Body of pancreas (tissue), 4 donors: Measurements from ENCODE around the gene ADRM1.

Source experiments
- POLR2A ChIP-seq, 3 donors: fragments of 450-650 bp; IDR thresholded peaks; one replicate each; pipeline ENCODE4 v1.6.1; 2016; ENCODE audit warnings: antibody characterized with exemption in 3 of 3, mild to moderate bottlenecking in 2 of 3
- TF ChIP-seq, protein P1 (sequence below), 7 experiments: fragments of 450-650 bp in 4 of 7; fragments of 200-600 bp in 3 of 7; sonication (generic) in 3 of 7; IDR thresholded peaks; one replicate each; pipeline ENCODE4 v1.5.1; 2016 to 2019; ENCODE audit warnings: antibody characterized with exemption in 7 of 7

DNA sequence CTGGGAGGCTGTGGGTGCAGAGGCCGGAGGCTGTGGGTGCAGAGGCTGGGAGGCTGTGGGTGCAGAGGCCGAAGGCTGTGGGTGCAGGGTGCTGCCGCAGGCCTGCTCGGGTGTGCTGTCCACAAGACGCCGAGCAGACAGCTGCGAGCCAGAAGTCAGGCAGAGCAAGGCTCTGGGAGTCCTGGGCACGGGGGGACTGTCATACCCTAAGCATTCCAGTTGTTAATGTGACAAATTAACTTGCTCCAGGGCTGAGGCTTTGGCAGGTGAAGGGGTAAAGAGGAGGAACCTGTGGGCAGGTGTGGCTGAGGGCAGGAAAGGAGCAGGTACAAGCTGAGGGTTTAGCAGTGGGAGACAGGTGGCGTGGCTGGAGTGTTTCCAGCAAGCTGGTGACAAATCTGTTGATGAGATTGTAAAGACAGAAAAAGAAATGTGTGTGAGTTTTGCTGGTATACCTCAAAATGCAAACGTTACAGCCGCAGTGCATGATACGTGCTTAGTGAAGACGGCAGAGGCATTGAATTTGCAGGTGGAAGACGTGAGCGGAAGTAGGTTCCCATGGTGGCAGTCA, 14.2 kb upstream of the ADRM1 start:
- TF ChIP-seq, protein P1, sequence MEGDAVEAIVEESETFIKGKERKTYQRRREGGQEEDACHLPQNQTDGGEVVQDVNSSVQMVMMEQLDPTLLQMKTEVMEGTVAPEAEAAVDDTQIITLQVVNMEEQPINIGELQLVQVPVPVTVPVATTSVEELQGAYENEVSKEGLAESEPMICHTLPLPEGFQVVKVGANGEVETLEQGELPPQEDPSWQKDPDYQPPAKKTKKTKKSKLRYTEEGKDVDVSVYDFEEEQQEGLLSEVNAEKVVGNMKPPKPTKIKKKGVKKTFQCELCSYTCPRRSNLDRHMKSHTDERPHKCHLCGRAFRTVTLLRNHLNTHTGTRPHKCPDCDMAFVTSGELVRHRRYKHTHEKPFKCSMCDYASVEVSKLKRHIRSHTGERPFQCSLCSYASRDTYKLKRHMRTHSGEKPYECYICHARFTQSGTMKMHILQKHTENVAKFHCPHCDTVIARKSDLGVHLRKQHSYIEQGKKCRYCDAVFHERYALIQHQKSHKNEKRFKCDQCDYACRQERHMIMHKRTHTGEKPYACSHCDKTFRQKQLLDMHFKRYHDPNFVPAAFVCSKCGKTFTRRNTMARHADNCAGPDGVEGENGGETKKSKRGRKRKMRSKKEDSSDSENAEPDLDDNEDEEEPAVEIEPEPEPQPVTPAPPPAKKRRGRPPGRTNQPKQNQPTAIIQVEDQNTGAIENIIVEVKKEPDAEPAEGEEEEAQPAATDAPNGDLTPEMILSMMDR (IDR thresholded peaks at IDR 0.05) = no peak
- TF ChIP-seq POLR2A (IDR thresholded peaks at IDR 0.05) = no peak
